ENCODE measurements around the gene HERC3.

GRCh38 chr4:88646528-88647280 is 54.4 kb downstream of the HERC3 start:
- no peak for TF ChIP-seq PATZ1 (CRISPR knock-in tag; IDR thresholded peaks at IDR 0.05; ENCODE audit: borderline replicate concordance)
- TF ChIP-seq ISL1 (CRISPR knock-in tag; IDR thresholded peaks at IDR 0.05): no peak
- TF ChIP-seq RARB (CRISPR knock-in tag; IDR thresholded peaks at IDR 0.05): no peak
- no peak for TF ChIP-seq CSRNP3 (CRISPR knock-in tag; IDR thresholded peaks at IDR 0.05)
- no peak for TF ChIP-seq CREB5 (CRISPR knock-in tag; IDR thresholded peaks at IDR 0.05; ENCODE audit: low read depth)
- no peak for TF ChIP-seq GLIS3 (CRISPR knock-in tag; IDR thresholded peaks at IDR 0.05)

All from SK-N-SH treated with all-trans-retinoic acid at 6 μM for 48 hours (cell line).